GM19463 (cell line): ENCODE measurements around the gene FBXO31.
A peak's percentile ranks its signal among the peaks of the same experiment; 100 is the strongest.

Experiments used
- ATAC-seq: cut with Tn5 transposase; IDR thresholded peaks from one replicate; pipeline ENCODE4 v1.9.1; 2021; ENCODE audit warnings: mild to moderate bottlenecking, moderate library complexity; ENCODE audit not compliant: unreplicated experiment

The FBXO31 gene

DNA sequence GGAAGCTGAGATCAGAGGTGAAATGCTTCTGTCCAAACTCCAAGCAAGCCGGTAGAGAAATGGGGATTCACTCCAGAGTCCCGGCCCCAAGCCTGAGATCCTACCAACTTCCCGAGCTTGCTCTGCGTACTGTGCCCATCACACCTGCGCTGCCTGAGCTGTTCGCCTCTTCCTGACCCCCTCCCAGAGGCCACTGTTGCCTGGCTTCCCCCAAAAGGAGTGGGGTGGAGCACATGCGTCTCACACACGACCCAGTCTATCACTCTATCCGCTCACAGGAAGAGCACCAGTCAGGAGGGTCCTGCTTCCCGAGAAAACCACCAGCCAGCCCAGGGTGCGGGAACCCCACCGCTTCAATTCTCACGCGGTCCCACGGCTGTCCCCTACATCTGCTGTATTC lies 52.9 kb downstream of the FBXO31 start:
- ATAC-seq: no peak

DNA sequence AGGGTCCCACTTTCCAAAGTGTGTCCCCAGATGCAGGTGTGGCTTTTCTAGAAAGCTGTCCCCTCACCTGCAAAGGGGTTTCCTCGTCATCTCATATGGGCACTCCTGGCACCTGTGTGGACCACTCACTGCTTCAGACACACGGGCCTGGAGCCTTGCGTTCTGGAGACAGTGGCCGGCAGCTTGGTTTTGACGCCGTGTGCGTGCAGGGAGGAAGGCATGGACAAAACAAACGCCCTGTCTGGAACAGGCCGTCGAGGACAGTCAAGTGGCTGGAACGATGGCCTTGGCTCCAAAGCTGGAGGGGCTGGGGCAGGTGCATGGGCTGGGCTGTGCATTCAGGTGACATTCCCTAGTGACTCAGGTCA lies 53.3 kb downstream of the FBXO31 start:
- ATAC-seq: no peak

DNA sequence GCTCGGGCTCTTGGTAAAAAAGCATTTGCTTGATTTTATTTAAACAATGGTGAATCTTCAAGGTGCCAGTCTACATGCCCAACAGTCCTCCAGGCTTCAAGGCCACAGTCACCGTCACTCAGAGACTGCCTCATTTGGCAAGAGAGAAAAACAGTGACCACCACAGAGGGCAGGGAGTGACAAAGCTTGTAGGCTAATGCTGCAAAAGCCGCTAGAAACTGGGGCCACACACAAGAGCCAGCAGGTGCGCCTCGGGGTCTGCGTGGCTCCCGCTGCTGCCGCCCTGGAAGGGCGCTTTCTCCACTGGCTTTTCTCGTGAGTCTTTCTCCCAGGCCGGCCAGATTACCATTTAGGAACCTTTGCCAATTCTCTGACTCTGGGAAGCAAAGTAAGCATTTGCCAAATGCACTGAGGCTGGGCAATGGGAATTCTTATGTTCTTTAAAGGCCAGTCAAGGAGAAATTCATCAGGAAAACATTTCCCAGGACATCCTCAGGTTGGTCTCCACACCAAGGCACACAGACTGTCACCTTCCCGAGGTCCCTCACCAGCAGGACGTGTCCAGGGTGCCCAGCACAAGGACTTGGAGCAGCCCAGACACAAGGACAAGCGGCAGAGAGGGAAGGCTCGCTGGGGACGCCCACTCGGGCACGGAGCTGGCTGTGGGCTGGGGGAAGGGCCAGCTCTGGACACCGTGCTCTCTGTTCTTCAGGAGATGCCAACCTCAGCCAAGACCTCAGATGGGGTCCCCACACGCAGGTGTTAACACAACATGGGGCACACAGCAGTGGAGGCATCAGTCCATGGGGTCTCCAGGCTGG lies 53.9 kb downstream of the FBXO31 start:
- no peak for ATAC-seq

DNA sequence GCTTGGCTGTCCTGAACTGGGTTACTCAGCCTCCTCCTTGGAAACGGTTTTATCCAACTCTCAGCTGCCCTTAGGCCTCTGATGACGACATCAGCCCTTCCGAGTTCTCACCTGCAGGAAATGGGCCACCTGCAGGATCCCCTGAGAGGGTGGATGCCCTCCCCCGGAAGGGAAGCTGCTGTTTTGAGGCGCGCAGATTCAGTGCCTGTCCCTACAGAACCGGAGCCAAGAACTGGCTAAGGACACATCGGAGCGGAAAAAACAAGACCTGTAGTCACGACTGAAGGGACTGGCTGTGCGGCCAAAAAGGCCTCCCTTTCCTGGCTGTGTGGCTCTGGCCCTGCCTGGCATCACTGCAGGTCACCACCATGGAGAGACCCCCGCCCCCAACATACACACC lies 54.7 kb downstream of the FBXO31 start:
- no peak for ATAC-seq

DNA sequence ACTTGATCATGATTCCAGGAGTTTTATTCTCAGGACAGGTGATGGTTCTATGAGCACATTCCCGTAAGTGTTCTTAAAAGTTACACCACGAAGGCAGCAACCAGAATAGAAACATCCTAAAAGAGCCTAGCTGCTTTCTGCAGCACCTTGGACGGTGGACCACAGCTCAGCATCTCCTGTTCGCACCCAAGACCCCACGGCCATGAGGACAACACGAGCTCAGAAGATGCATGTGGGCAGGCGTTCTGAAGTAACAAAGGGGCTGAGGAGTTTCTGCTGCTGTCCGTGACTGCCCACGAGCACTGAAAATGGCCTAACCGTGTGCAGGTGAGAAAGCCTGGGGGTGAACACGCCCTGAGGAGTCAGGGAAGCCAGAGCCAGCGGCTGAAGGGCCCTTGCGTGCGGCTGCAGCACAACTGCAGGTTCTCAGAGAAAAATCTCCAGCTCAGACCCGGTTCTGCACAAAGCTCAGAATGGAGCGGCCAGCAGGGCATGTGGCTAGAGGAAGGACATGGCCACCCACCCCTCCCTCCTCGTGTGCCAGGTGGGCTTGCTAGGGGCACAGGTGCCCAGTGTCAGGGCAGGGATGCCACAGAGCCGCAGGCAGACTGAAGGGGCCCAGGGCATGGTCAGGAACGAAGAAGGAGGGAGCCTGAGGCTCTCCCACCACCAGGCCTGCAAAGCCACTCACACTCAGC lies 55.6 kb downstream of the FBXO31 start:
- ATAC-seq: no peak

DNA sequence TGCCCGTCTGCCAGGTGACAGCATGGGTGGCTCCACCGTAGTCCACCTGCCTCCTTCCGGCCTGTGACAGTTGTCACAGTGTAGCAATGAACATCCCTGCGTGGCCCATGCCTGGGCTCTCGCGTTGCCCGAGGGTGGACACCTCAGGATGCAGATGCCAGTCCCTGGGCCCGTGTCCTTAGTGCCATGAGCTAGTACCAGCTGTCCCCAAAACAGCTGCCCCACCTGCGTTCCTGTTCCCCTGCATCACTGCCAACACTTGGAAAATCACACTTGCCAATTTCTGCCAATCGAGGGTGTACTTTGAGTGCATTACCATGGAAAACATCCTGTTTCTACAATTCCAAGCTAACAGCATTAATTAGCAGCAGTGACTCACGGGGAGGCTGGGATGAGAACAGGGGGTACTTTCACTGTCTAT lies 57.4 kb downstream of the FBXO31 start:
- no peak for ATAC-seq

DNA sequence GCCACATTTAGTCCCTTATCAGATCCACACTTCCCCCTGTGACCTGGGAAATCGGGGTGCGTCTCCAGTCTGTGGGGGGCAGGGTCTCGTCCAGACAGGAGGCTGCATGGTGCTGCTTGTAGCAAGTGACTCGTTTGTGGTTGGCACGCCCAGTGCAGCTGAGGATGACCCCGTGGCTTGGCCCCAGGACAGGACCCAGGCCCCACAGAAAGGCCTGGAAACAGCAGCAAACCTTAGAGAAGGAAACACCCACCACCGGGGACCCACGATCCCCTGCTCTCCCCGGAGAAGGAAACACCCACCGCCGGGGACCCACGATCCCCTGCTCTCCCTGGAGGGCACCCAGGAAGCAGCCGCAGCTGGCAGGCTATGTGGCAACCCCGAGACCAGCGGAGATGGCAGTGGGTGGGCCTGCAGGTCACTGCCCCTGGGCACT lies 58.1 kb downstream of the FBXO31 start:
- no peak for ATAC-seq

DNA sequence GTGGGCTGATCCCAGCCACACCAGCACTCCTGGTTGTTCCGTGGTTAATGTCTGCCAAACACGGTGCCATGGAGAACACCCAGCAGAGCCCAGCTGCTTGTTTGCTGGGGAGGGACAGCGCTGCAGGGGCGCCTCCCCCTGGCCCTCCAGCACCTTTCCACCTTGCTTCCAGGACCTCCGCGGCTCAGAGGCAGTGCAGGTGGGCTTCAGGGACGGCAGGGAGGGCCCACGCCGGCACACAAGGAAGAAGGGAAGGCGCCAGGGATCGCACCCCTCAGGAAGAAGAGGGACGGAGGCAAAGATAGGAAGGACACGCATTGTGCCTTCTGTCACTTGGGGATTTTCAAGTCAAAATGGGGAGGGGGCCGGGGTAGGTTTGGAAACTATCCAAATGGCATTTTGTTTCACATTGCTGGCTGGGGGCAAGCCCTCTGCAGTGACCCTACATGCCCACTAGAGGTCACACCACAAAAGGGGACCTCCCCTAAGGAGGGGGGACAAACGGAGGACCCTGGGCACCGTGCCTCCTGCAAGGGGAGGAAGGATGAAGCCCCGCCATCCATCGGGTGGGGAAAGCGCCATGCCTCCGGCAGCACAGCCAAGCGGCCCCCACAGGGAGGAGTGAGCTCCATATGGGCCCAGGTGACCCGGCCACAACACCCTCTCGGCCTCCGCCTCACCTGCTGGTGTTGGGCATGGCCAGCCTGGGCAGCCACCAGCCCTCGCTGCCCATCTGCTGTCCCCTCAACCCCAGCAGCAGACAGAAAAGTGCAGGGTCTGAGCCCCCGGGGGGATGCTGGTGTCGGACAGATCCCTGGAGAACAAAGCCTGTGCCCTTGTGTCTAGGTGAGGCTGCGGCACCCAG lies 58.9 kb downstream of the FBXO31 start:
- no peak for ATAC-seq

DNA sequence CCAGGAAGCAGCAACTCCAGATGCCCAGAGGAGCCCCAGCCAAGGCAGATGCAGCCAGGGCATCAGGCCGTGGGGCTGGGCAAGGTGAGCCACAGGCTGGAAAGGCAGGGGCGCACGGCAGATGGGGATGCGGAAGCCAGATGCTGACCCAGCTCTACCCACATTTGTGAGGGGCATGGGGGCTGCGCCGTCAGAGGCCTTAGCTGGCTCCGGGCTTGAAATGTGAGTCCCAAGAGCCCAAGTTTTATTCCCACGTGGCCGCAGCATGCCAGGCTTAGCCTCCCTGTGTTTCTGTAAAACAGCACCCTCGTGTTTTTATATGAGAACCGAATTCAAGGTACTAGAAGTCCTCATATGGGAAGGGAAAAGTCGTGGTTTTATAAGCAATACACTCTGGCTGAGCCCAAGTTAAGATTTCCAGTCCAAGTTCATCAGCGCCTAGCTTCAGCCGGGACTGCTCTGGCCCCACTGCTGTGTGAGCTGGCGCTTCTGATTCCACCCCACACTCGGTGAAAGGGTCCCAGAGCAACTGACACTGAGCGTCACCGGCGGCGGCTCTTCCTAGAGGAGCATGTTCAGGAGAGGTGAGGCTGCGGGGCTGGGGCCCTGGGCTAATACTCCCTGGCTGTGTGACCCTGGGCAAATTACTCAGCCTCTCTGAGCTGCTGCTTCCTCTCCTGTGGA lies 59.7 kb downstream of the FBXO31 start:
- no peak for ATAC-seq

DNA sequence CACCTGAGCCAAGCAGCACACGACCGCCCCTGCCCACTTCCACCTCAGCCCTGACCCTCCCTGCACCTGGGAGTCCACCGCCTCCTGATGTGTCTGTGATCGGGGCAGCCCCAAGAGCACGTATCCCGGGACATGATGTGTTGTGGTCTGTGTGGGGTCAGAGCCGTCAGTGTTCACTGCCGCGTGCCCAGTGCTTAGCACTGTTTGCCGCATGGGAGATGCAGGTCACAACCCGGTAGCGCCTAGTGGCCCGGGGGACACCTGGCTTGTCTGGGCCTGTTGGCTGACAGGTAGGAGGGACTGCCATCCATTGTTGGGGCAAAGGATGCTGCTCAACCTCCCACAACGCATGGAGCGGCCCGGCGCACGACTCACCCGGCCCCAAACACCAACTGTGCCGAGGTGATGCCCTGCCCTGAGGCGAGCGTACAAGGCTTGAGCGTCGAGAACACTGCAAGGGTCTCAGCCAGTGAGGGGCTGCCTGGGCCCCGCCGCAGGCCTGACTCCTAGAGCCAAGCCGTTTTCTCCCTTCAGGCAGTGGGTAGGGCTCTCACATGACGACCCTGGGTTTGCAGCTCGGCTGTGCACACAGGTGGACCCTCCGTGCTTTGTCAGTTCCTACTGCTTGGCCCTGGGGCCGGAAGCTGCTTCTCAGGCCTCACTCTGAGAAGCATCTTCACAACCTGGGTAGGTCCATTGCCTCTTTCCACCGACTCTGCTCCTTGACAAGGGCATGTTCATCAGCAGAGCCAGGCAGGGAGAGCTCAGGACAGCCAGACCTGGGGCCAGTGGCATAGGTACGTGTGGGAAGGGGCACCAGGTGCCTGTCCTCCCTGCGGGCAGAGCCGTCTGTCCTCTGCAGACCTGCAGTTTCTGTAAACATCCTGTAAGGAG lies 60.5 kb downstream of the FBXO31 start:
- no peak for ATAC-seq

DNA sequence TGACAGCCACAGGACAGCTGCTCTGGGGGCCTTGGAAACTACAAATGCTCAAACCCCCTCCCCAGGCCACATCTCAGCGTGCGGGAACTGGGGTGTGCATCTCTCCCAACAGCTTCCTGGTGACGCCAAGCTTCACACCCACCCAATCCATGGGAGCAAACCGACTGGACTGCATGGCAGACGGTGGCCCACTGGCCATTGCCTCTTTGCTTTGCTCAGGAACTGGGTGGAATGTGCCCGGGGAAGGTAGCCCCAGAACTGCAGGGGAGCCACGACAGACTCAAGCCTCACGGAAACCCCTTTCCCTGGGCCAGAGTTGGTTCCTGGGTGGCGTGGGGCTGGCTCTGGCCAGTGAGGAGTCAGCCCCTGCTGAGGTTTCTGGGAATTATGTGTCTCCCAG lies 61.2 kb downstream of the FBXO31 start:
- ATAC-seq: no peak

DNA sequence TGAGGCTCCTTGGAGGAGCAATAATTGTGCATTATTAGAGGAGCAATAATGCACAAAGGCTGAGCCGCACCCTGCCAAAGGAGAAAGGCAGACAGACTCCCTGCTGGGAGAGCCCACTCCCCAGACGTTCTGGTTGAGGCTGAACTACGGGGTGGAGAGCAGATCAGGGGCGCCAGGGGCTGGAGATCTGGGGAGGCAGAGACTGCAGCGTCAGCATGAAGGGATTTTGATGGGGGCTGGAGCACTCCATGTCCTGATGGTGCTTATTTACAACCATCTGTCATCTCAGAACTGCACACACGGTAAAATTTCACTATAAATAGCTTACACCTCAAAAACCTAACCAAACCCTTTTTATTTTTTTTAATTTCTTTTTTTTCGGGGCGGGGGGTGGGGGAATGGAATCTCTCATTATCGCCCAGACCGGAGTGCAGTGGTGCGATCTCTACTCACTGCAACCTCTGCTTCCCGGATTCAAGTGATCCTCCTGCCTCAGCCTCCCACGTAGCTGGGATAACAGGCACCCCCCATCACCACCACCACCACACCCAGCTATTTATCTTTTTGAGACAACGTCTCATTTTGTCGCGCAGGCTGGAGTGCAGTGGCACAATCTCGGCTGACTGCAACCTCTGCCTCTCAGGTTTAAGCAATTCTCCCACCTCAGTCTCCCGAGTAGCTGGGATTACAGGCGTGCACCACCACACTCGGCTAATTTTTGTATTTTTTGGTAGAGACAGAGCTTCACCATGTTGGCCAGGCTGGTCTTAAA lies 62.1 kb downstream of the FBXO31 start:
- no peak for ATAC-seq

DNA sequence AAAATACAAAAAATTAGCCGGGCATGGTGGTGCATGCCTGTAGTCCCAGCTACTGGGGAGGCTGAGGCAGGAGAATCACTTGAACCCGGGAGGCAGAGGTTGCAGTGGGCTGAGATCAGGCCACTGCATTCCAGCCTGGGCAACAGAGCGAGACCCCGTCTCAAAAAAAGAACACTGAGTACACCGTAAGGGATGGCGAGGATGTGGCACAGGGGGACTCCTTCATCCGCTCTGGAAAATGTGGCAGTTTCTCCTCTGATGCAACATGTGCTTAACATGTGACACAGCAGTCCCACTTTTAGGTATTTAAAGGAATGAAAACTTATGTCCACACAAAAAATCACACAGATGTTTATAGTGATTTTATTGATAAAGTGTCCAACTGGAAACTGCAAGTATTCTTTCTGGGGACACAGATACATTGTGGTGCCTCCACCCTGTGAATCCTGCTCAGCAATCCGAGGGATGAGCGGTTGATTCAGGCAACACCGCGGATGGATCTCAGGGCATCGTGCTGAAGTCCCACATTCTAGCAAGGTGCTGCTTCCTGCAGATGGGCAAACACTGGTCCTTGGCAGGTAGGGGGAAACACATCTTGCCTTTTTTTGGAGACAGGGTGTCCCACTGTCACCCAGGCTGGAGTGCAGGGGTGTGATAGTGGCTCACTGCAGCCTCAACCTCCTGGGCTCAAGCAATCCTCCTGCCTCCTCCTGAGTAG lies 62.9 kb downstream of the FBXO31 start:
- no peak for ATAC-seq

DNA sequence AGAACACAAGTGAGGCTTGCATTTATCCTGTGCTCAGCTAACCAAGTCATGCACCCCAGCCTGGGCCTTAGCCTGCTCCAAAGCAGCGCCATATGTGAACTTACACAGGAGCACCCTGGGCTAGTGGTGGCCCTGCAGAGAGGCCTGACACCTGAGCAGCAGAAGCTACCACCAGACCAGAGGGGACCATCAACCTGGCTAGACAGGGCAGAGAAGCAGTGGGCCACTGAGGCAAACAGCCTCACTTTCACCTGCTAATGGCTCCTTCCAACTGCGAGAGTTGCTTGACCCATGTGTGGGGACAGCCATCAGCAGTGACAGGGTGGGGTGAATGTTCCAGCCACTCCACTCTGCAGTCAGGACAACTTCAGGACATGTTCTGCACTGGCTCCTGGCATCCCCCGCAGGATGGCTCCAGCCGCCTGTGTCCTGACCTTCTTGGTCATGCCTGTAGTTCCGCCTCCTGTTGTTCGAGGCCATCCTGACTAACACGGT lies 63.5 kb downstream of the FBXO31 start:
- ATAC-seq: no peak

DNA sequence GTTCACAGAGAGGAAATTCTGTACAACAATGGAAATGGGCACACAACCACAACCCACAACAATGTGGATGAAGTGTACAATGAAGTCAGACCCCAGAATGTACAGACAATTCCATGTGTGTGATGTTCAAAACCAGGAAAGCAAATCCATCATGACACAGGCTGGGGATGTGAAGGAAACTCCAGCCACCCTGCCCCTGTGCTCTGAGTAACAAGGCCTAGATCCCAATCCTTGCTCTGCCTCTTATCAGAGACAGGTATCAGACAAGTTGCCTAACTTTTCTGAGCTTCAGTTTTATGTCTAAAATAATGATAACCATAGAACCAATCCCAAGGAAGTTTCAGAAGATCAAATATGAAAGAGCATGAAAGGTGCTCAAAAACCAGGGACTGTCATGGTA lies 64.6 kb downstream of the FBXO31 start:
- ATAC-seq: no peak

DNA sequence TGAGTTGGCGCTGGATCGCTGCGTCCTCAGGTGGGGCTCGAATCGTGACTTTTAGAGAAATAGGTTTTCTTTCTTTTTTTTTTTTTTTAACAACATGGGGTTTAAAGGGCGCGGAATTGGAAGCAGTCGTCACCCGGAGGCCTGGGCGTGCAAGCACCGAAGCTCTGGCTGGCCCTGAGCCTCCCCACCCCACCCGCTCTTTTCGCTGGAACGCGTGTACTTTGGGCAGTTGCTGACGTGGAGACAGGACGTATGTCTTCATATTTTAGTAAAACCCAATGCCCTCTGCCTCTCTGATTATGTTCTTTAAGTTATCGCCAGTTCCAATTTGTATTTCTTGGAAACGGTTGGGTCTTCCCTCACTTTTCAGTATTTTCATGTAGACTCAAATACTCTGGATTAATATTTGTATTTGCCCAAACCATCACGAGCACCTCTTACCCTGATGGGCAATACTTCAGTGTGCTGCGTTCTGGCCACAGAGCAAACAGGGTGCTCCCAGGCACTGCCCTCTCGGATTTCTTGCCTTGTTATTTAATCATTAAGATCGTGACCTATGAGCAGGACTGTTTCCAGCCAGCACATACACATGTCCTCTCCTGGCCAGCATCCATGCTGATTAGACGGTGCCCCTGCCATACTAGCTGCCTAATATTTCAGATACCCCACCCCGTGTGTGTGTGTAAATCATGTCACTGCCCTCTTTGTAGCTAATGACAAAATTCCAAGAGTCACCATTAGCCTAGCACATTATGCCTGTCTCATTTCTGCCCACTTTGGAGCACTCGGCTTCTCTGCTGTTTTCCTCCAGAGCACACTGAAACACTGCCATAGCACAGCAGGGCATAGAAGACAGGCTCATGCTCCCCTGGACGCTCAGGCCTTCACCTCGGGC lies 65.6 kb downstream of the FBXO31 start:
- ATAC-seq: peak; percentile 3
